Parathyroid adenoma (tissue), 2 donors: ENCODE data around the gene SLC44A5.

Source experiments
- H2AFZ ChIP-seq: fragments of 300-600 bp; sonication (generic); one replicate; pipeline ENCODE4 v1.7.0; 2017; ENCODE audit warnings: antibody characterized with exemption, mild to moderate bottlenecking
- H3K27ac ChIP-seq: fragments of 300-600 bp; sonication (generic); one replicate; pipeline ENCODE4 v1.7.0; 2017
- H3K27me3 ChIP-seq: fragments of 300-600 bp; sonication (generic); one replicate; pipeline ENCODE4 v1.7.0; 2017; ENCODE audit warnings: low read length; ENCODE audit not compliant: control insufficient read depth, insufficient read depth
- H3K36me3 ChIP-seq: fragments of 300-600 bp; sonication (generic); one replicate; pipeline ENCODE4 v1.7.0; 2017; ENCODE audit warnings: low read length; ENCODE audit not compliant: control insufficient read depth, insufficient read depth
- H3K4me1 ChIP-seq: fragments of 300-600 bp; sonication (generic); one replicate; pipeline ENCODE4 v1.7.0; 2017; ENCODE audit warnings: control low read depth
- H3K4me2 ChIP-seq: fragments of 300-600 bp; sonication (generic); one replicate; pipeline ENCODE4 v1.7.0; 2017; ENCODE audit warnings: low read length
- H3K4me3 ChIP-seq: fragments of 300-600 bp; sonication (generic); one replicate; pipeline ENCODE4 v1.7.0; 2017; ENCODE audit warnings: low read depth, low read length
- H3K79me2 ChIP-seq: fragments of 300-600 bp; sonication (generic); one replicate; pipeline ENCODE4 v1.7.0; 2017; ENCODE audit warnings: control low read depth
- H3K9ac ChIP-seq: fragments of 300-600 bp; sonication (generic); one replicate; pipeline ENCODE4 v1.7.0; 2017; ENCODE audit warnings: mild to moderate bottlenecking
- H3K9me3 ChIP-seq: fragments of 300-600 bp; sonication (generic); one replicate; pipeline ENCODE4 v1.7.0; 2017; ENCODE audit warnings: low read length; ENCODE audit not compliant: control insufficient read depth
- CTCF ChIP-seq: fragments of 300-600 bp; sonication (generic); IDR thresholded peaks from one replicate; pipeline ENCODE4 v1.7.0; 2017; ENCODE audit warnings: antibody characterized with exemption, mild to moderate bottlenecking
- donor health status: primary hyperparathyroidism.

The SLC44A5 gene

GRCh38 chr1:75579046-75579445 lies 31.9 kb downstream of the SLC44A5 start:
- Histone ChIP-seq H3K4me2 (no peak overlapping the region), H3K4me3 (no peak overlapping the region), H3K4me1 (no peaks in the 10 kb centered on the region), H3K79me2 (no peaks in the 10 kb centered on the region), H3K9ac (no peak overlapping the region), H3K27me3 (no peaks in the 10 kb centered on the region), H3K9me3 (no peaks in the 10 kb centered on the region), H2AFZ (no peak overlapping the region), H3K36me3 (no peaks in the 10 kb centered on the region), H3K27ac (no peak overlapping the region)
- no peak for TF ChIP-seq CTCF

- no peak for TF ChIP-seq CTCF
- Histone ChIP-seq H3K4me2 (no peak overlapping the region), H3K4me1 (no peaks in the 10 kb centered on the region)
These were observed 35.1 kb downstream of the SLC44A5 start for GRCh38 chr1:75575837-75576236.

GRCh38 chr1:75567191-75567590 lies 43.7 kb downstream of the SLC44A5 start:
- Histone ChIP-seq H3K27me3 (no peaks in the 10 kb centered on the region), H2AFZ (no peak overlapping the region), H3K4me3 (no peak overlapping the region), H3K4me2 (no peak overlapping the region), H3K9ac (no peak overlapping the region), H3K36me3 (no peaks in the 10 kb centered on the region), H3K9me3 (no peaks in the 10 kb centered on the region), H3K4me1 (no peaks in the 10 kb centered on the region), H3K27ac (no peak overlapping the region), H3K79me2 (no peaks in the 10 kb centered on the region)
- no peak for TF ChIP-seq CTCF

More at GRCh38 chr1:75575837-75576236, 35.1 kb downstream of the SLC44A5 start:
- H3K79me2 ChIP-seq, result no peaks in the 10 kb centered on the region
- no peak overlapping the region for H2AFZ ChIP-seq
- no peak overlapping the region for H3K4me3 ChIP-seq
- no peak overlapping the region for H3K9ac ChIP-seq
- H3K9me3 ChIP-seq, result no peaks in the 10 kb centered on the region
- no peak overlapping the region for H3K27ac ChIP-seq
- H3K36me3 ChIP-seq, result no peaks in the 10 kb centered on the region
- H3K27me3 ChIP-seq, result no peaks in the 10 kb centered on the region

- no peak overlapping the region for H3K4me3 ChIP-seq
- no peaks in the 10 kb centered on the region for H3K4me1 ChIP-seq
- H3K79me2 ChIP-seq, result no peaks in the 10 kb centered on the region
- no peak overlapping the region for H3K27ac ChIP-seq
- no peak for TF ChIP-seq CTCF
- no peak overlapping the region for H2AFZ ChIP-seq
- H3K4me2 ChIP-seq, result no peak overlapping the region
- no peak overlapping the region for H3K9ac ChIP-seq
- no peaks in the 10 kb centered on the region for H3K27me3 ChIP-seq
- H3K9me3 ChIP-seq, result no peaks in the 10 kb centered on the region
- H3K36me3 ChIP-seq, result no peaks in the 10 kb centered on the region
These were observed 51.1 kb downstream of the SLC44A5 start for GRCh38 chr1:75559800-75560199.

GRCh38 chr1:75559136-75559535 lies 51.8 kb downstream of the SLC44A5 start:
- H3K9me3 ChIP-seq, result no peaks in the 10 kb centered on the region

More at GRCh38 chr1:75559136-75559535, 51.8 kb downstream of the SLC44A5 start:
- no peak overlapping the region for H3K4me3 ChIP-seq
- no peaks in the 10 kb centered on the region for H3K27me3 ChIP-seq
- H3K36me3 ChIP-seq, result no peaks in the 10 kb centered on the region
- no peaks in the 10 kb centered on the region for H3K4me1 ChIP-seq
- no peak overlapping the region for H3K4me2 ChIP-seq
- no peak overlapping the region for H3K9ac ChIP-seq
- H2AFZ ChIP-seq, result no peak overlapping the region
- TF ChIP-seq CTCF, result no peak
- no peaks in the 10 kb centered on the region for H3K79me2 ChIP-seq
- no peak overlapping the region for H3K27ac ChIP-seq
